SH-SY5Y (cell line): ENCODE measurements around the gene IP6K3.

Source experiments
- GATA2 ChIP-seq: IDR thresholded peaks from 2 replicates; pipeline ENCODE4 v1.6.1; 2011; ENCODE audit warnings: mild to moderate bottlenecking, low read depth, low read length
- GATA3 ChIP-seq: IDR thresholded peaks from 2 replicates; pipeline ENCODE4 v1.6.1; 2011; ENCODE audit warnings: low read depth, mild to moderate bottlenecking, low read length, moderate library complexity

The IP6K3 gene

GRCh38 chr6:33695451-33695887, 51.2 kb downstream of the IP6K3 start:
- TF ChIP-seq GATA3: no peak
- no peak for TF ChIP-seq GATA2

- no peak for TF ChIP-seq GATA2
- TF ChIP-seq GATA3: no peak
These were observed 51.7 kb downstream of the IP6K3 start for GRCh38 chr6:33694977-33695376.

DNA sequence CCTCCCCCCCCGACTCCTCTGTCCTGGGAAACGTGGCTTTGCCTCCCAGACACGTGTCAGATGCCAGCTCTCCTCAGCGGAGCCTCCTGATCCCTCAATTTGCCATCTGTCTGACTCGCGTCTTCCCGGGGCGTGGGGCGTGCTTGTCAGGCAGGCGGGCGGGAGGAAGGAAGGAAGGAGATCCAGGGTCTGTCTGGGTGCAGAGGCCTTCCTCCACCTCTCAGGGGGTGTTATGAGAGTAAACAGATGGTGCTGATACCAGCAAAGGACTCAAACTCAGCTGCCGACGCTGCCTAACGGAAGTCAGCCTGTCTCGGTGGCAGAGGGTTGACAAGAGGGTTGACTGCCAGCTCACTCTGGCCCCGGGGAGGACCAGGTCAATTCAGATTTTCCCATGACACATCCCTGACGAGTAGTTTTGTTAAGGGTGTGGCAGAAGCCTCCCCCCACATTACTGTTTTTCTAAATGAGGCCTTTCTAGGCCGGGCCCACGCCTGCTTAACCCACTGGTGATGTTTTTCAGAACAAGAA, 52.2 kb downstream of the IP6K3 start:
- no peak for TF ChIP-seq GATA2

- TF ChIP-seq GATA2: no peak
- TF ChIP-seq GATA3: no peak
These were observed 53.3 kb downstream of the IP6K3 start for GRCh38 chr6:33693186-33694105.

- TF ChIP-seq GATA2: no peak
- no peak for TF ChIP-seq GATA3
These were observed 53.9 kb downstream of the IP6K3 start for GRCh38 chr6:33692760-33693158.

DNA sequence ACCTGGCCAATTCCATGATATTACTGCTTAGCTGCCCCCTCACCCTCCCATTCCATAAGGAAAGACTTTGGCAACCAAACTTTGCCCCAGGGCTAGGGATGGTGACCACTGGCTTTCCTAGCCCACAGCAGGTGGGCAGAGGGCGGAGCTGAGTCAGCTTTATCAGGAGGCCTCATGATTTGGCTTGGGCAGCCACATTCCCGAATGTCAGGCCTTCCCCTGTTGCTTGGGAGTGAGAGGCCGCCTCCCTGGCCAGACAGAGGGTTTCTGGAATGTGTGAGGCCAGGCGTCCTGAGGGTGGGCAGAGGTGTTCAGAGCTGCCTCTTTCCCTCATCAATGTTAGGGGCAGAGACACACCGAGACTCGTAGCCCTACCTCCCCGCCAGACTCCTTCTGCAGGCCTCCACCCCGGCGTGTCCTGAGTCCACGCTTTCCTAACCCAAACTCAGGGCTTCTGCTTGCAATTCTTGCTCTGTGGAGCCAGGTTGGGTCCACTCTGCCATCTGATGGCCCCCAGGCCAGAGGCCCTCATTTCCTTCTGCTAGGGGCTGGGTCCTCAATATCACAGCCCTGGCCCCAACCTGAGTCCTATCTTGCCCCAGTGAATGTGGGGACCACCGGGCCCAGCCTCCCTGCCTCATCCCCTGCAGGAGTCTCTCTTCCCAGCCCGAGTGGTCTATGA, 54.5 kb downstream of the IP6K3 start:
- TF ChIP-seq GATA2: no peak
- no peak for TF ChIP-seq GATA3

- TF ChIP-seq GATA3 (no peak), GATA2 (no peak)
These were observed 55.1 kb downstream of the IP6K3 start for GRCh38 chr6:33691456-33692077.

- TF ChIP-seq GATA3: no peak
- no peak for TF ChIP-seq GATA2
These were observed 55.9 kb downstream of the IP6K3 start for GRCh38 chr6:33690766-33691165.

- TF ChIP-seq GATA3 (no peak), GATA2 (no peak)
These were observed 56.8 kb downstream of the IP6K3 start for GRCh38 chr6:33689879-33690278.

- no peak for TF ChIP-seq GATA3
- TF ChIP-seq GATA2: no peak
These were observed 57.6 kb downstream of the IP6K3 start for GRCh38 chr6:33689148-33689494.

- TF ChIP-seq GATA3 (no peak), GATA2 (no peak)
These were observed 58.1 kb downstream of the IP6K3 start for GRCh38 chr6:33688451-33689147.

GRCh38 chr6:33688006-33688405, 58.7 kb downstream of the IP6K3 start:
- TF ChIP-seq GATA3 (no peak), GATA2 (no peak)

- no peak for TF ChIP-seq GATA3
These were observed 59.4 kb downstream of the IP6K3 start for GRCh38 chr6:33686981-33687975.
